Cardiac septum (tissue), 1 donor: ENCODE results near the gene ARL6IP4. TPM values are rescaled to one million over a fixed set of nuclear protein-coding genes. Genes with fewer than 3 reads are reported as not detected.

Experiments
- DNase-seq: peaks from one replicate; pipeline ENCODE4 v3.0.0-alpha.2; 2020; ENCODE audit warnings: low spot score
- intact Hi-C: fragments of 100-400 bp; cut with DNase I; formaldehyde crosslinking; loops from one replicate; pipeline ENCODE4 v1.14.0; 2022
- microRNA-seq: library from miRNA; unstranded; fragments of <30 nt; microRNA quantifications from one replicate; pipeline ENCODE4 v1.2.0, GENCODE V29; 2020
- total RNA-seq: library from RNA; stranded (reverse); fragmentation: NEBNext Ultra II Directional; extraction: Animal tissue kit (Norgen Biotek cat#: 25700); gene quantifications from one replicate; pipeline ENCODE4 v1.2.1, GENCODE V29; 2021
- donor health status: DM: no; HTN: no; CAD: no.

Gene ARL6IP4
- total RNA-seq, 1 donor from 2014 or later: 139 TPM

GRCh38 chr12:123024819-123025391 is 44.4 kb downstream of the ARL6IP4 start:
- DNase-seq: no peak
- intact Hi-C loops: no loop called here

- intact Hi-C loops: no loop called here
- DNase-seq: no peak
Observed at GRCh38 chr12:123026094-123026853, 45.8 kb downstream of the ARL6IP4 start.

- intact Hi-C loops: no loop called here
- no peak for DNase-seq
Observed at GRCh38 chr12:123027726-123028445, 47.4 kb downstream of the ARL6IP4 start.

GRCh38 chr12:123028475-123028874 is 48.0 kb downstream of the ARL6IP4 start:
- intact Hi-C loops: no loop called here
- no peak for DNase-seq

GRCh38 chr12:123029550-123029949 is 49.1 kb downstream of the ARL6IP4 start:
- no peak for DNase-seq

GRCh38 chr12:123030686-123031085 is 50.2 kb downstream of the ARL6IP4 start:
- no peak for DNase-seq
- intact Hi-C loops: no loop called here

More at GRCh38 chr12:123029550-123029949, 49.1 kb downstream of the ARL6IP4 start:
- intact Hi-C loops: no loop called here

GRCh38 chr12:123031171-123031845 is 50.8 kb downstream of the ARL6IP4 start:
- intact Hi-C loops: no loop called here
- DNase-seq: no peak

Small RNA genes lying within 50 kb of the gene (microRNA-seq; reads per million reads assigned to microRNA genes)
- gene MIR4304: not detected

Other genes with a start within 250 kb of the ARL6IP4 start
- not detected for gene HCAR1, start 249.8 kb upstream of the ARL6IP4 start, total RNA-seq
- 23.8 TPM for gene DENR, start 227.9 kb upstream of the ARL6IP4 start, total RNA-seq
- 0.65 TPM for gene CCDC62, start 206.1 kb upstream of the ARL6IP4 start, total RNA-seq
- gene HIP1R, start 145.2 kb upstream of the ARL6IP4 start, total RNA-seq: 16.6 TPM
- 16.8 TPM for gene VPS37B, start 84.6 kb upstream of the ARL6IP4 start, total RNA-seq
- 7.2 TPM for gene ABCB9, start 14.2 kb upstream of the ARL6IP4 start, total RNA-seq
- gene OGFOD2, start 5.4 kb upstream of the ARL6IP4 start, total RNA-seq: 10.6 TPM
- 22.2 TPM for gene PITPNM2, start 170.4 kb downstream of the ARL6IP4 start, total RNA-seq